Endothelial cell of umbilical vein (primary cell): ENCODE data around the gene PRKCD. TPM values are rescaled to one million over a fixed set of nuclear protein-coding genes. Genes with fewer than 3 reads are reported as not detected.

Experiments
- BruUV-seq: library from RNA; stranded (reverse); fragments of 400-500 nt; replicated peaks from 2 replicates; lab custom pipeline; 2021; lab: Mats Ljungman, UMichigan
- CTCF ChIA-PET: fragments of 300-600, 350-600 bp; sonication (Branson Sonifier 250); formaldehyde crosslinking; loops from one replicate; lab custom pipeline; 2021; ENCODE audit warnings: antibody characterized with exemption, inconsistent platforms; lab: Charles Lee
- POLR2A ChIA-PET: fragments of 300-600, 350-600 bp; sonication (Branson Sonifier 250); formaldehyde crosslinking; loops from one replicate; lab custom pipeline; 2021; ENCODE audit warnings: antibody characterized with exemption, inconsistent platforms; lab: Charles Lee
- DNase-seq: peaks from one replicate; pipeline ENCODE4 v3.0.0-alpha.2; 2011; ENCODE audit warnings: low read depth, low spot score
- FAIRE-seq: peaks from 2 replicates; lab custom pipeline; 2011; peaks lifted over from hg19 to GRCh38; lab: Jason Lieb, UNC
- H2AFZ ChIP-seq: 2 replicates; pipeline ENCODE4 v1.6.0; 2012; ENCODE audit warnings: low read depth, low read length, control low read depth, inconsistent platforms
- H3K27ac ChIP-seq: 2 replicates; pipeline ENCODE4 v1.5.1; 2011; ENCODE audit warnings: low read depth, mild to moderate bottlenecking, control low read depth, low read length, moderate library complexity; ENCODE audit not compliant: insufficient read depth
- H3K27me3 ChIP-seq, 2 experiments: 2 replicates each; pipeline versions ENCODE4 v1.6.0 to v1.6.1; 2011; ENCODE audit warnings: low read length in 2 of 2, mixed read lengths in 1 of 2; ENCODE audit not compliant: control insufficient read depth in 2 of 2, insufficient read depth in 2 of 2
- H3K36me3 ChIP-seq, 2 experiments: 2 replicates in 1 of 2; 3 replicates in 1 of 2; pipeline ENCODE4 v1.5.1; 2011; ENCODE audit warnings: low read length in 2 of 2, mild to moderate bottlenecking in 1 of 2, moderate library complexity in 1 of 2; ENCODE audit not compliant: control insufficient read depth in 2 of 2, insufficient read depth in 2 of 2; ENCODE audit errors: extremely low read depth in 1 of 2
- H3K4me1 ChIP-seq: 3 replicates; pipeline ENCODE4 v1.5.1; 2011; ENCODE audit warnings: mild to moderate bottlenecking, low read length; ENCODE audit not compliant: control insufficient read depth, insufficient read depth; ENCODE audit errors: extremely low read depth
- H3K4me2 ChIP-seq: 2 replicates; pipeline ENCODE4 v1.6.1; 2011; ENCODE audit warnings: low read length, control low read depth, mixed read lengths; ENCODE audit not compliant: insufficient read depth
- H3K4me3 ChIP-seq, 3 experiments: fragments of 200-600 bp in 1 of 3; sonication (generic), shearing (Covaris generic) in 1 of 3; replicated peaks in 1 of 3; 2 replicates each; pipeline ENCODE4 v1.5.1; 2011 to 2016; ENCODE audit warnings: control low read depth in 3 of 3, low read length in 3 of 3, mild to moderate bottlenecking in 2 of 3, inconsistent platforms in 1 of 3, low read depth in 1 of 3, moderate library complexity in 1 of 3; ENCODE audit not compliant: insufficient read depth in 1 of 3
- H3K79me2 ChIP-seq: 2 replicates; pipeline ENCODE4 v1.6.0; 2012; ENCODE audit warnings: low read length, inconsistent platforms; ENCODE audit not compliant: control insufficient read depth, insufficient read depth
- H3K9ac ChIP-seq: replicated peaks from 2 replicates; pipeline ENCODE3; 2011; ENCODE audit warnings: low read length, control low read depth; ENCODE audit not compliant: insufficient read depth; ENCODE audit errors: extremely low read depth
- H3K9me1 ChIP-seq: replicated peaks from 3 replicates; pipeline ENCODE4 v1.6.0; 2011; ENCODE audit warnings: mild to moderate bottlenecking, low read length; ENCODE audit not compliant: control insufficient read depth, insufficient read depth; ENCODE audit errors: extremely low read depth
- H3K9me3 ChIP-seq: replicated peaks from 2 replicates; pipeline ENCODE4 v1.5.1; 2012; ENCODE audit warnings: low read length, inconsistent platforms; ENCODE audit not compliant: control insufficient read depth, insufficient read depth
- H4K20me1 ChIP-seq: replicated peaks from 2 replicates; pipeline ENCODE3; 2011; ENCODE audit warnings: mild to moderate bottlenecking, low read length; ENCODE audit not compliant: control insufficient read depth, insufficient read depth; ENCODE audit errors: extremely low read depth
- EZH2 ChIP-seq: IDR thresholded peaks from 2 replicates; pipeline ENCODE4 v1.6.1; 2012; ENCODE audit warnings: borderline replicate concordance, low read depth, mild to moderate bottlenecking, moderate library complexity, low read length, inconsistent platforms; ENCODE audit not compliant: severe bottlenecking
- FOS ChIP-seq: IDR thresholded peaks from 2 replicates; pipeline ENCODE4 v1.6.1; 2011; ENCODE audit warnings: mild to moderate bottlenecking, low read length, moderate library complexity, borderline replicate concordance; ENCODE audit not compliant: insufficient read depth
- GATA2 ChIP-seq: IDR thresholded peaks from 2 replicates; pipeline ENCODE4 v1.7.0; 2011; ENCODE audit warnings: low read depth, mild to moderate bottlenecking, moderate library complexity, mixed read lengths, low read length; ENCODE audit not compliant: insufficient read length, insufficient read depth
- JUN ChIP-seq: IDR thresholded peaks from 2 replicates; pipeline ENCODE4 v1.6.1; 2011; ENCODE audit warnings: borderline replicate concordance, low read depth; ENCODE audit not compliant: insufficient read length, insufficient read depth
- MYC ChIP-seq: IDR thresholded peaks from one replicate; pipeline ENCODE4 v1.6.1; 2011; ENCODE audit warnings: mild to moderate bottlenecking, low read depth, low read length
- POLR2A ChIP-seq: IDR thresholded peaks from 2 replicates; pipeline ENCODE4 v1.6.1; 2012; ENCODE audit warnings: low read depth, mild to moderate bottlenecking, control low read depth, low read length
- POLR2AphosphoS5 ChIP-seq: IDR thresholded peaks from 2 replicates; pipeline ENCODE4 v1.6.1; 2012; ENCODE audit warnings: low read depth, mild to moderate bottlenecking, control low read depth, low read length, moderate library complexity; ENCODE audit not compliant: insufficient read depth
- dilution Hi-C: fragments of 300-500 bp; cut with MboI; formaldehyde crosslinking; loops from one replicate; pipeline ENCODE4 v1.15.0; 2019; ENCODE audit warnings: low sequenced_read_pairs; ENCODE audit not compliant: extremely low pct_ligation_motif_present
- intact Hi-C: fragments of 100-400 bp; cut with micrococcal nuclease; formaldehyde crosslinking; loops from one replicate; pipeline ENCODE4 v1.10.0; 2022
- polyA plus RNA-seq, 4 experiments: library from polyadenylated mRNA; depleted of rRNA in 3 of 4; stranded (reverse) in 3 of 4; unstranded in 1 of 4; fragments of >200 nt; gene quantifications; 2 replicates each; pipeline versions ENCODE4 v1.2.1 to v1.2.3, GENCODE V29; 2011 to 2012; ENCODE audit warnings: missing spikeins in 1 of 4
- total RNA-seq: library from RNA; stranded (reverse); gene quantifications from 2 replicates; pipeline ENCODE4 v1.2.3, GENCODE V29; 2021
- TF ChIP-seq, protein P1 (sequence below), 2 donors: IDR thresholded peaks; 1 replicate in 1 of 2; 2 replicates in 1 of 2; pipeline ENCODE4 v1.5.1; 2011; ENCODE audit warnings: low read length in 2 of 2, mild to moderate bottlenecking in 2 of 2, moderate library complexity in 2 of 2, control low read depth in 1 of 2, inconsistent platforms in 1 of 2, low read depth in 1 of 2; ENCODE audit not compliant: insufficient read depth in 1 of 2; ENCODE audit errors: extremely low read depth in 1 of 2
- TF ChIP-seq, protein P2 (sequence below): IDR thresholded peaks from 2 replicates; pipeline ENCODE4 v1.6.1; 2011; ENCODE audit not compliant: insufficient read depth, insufficient read length

Gene PRKCD
- total and polyA plus RNA-seq, 2 donors (not counting 3 experiments of a cell fraction or from before 2014, with no cell fraction given): 15.5 to 19.0 TPM

DNA sequence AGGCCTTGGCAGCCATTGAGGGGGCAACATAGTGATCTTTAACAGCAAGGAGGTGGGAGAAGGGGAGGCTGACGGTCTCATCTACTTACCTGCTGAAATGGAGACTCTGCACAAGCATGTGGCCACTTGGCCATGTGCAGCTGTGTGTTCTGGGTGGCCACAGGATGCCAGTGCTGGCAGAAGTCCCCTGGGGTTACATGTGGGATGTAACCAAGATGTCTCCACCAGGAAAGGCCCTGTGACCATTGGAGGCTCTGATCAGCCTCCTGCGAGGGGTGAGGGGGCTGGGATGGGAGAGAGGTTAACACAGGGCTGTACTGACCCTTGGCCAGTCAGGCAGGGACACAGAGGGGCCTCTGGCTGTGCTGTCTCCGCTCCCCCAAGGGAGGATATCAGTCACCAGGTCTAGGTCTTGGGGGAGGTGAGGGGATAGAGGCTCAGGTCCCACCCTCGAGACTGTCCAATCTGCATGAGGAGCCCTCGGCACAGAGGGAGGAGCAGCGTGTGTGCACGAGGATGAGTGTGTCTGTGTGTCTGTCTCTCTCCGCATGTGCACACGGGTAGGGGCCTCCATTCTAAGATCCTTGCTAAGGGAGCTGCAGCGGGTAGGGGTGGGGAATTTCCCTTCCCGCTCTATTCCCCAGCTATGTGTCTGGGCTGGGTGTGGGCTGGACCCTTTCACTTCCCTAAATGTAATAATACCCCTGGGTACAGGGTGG, 19.5 kb downstream of the PRKCD start:
- Histone ChIP-seq H3K27ac (no peak overlapping the region), H3K27me3 (no peaks in the 10 kb centered on the region), H3K9ac (no peak overlapping the region), H3K9me3 (no peaks in the 10 kb centered on the region), H3K9me1 (no peaks in the 10 kb centered on the region), H3K36me3 (peaks cover 7 to 17% of the 10 kb centered on the region in 2 experiments), H4K20me1 (no peaks in the 10 kb centered on the region), H3K4me1 (no peaks in the 10 kb centered on the region), H3K4me2 (no peak overlapping the region), H3K79me2 (no peaks in the 10 kb centered on the region), H2AFZ (no peak overlapping the region), H3K4me3 (no peak overlapping the region)
- dilution Hi-C loops: no loop called here
- CTCF ChIA-PET: no interaction called here
- TF ChIP-seq POLR2A: no peak
- no peak for TF ChIP-seq JUN
- no peak for TF ChIP-seq GATA2
- no peak for TF ChIP-seq FOS
- TF ChIP-seq, protein P1, sequence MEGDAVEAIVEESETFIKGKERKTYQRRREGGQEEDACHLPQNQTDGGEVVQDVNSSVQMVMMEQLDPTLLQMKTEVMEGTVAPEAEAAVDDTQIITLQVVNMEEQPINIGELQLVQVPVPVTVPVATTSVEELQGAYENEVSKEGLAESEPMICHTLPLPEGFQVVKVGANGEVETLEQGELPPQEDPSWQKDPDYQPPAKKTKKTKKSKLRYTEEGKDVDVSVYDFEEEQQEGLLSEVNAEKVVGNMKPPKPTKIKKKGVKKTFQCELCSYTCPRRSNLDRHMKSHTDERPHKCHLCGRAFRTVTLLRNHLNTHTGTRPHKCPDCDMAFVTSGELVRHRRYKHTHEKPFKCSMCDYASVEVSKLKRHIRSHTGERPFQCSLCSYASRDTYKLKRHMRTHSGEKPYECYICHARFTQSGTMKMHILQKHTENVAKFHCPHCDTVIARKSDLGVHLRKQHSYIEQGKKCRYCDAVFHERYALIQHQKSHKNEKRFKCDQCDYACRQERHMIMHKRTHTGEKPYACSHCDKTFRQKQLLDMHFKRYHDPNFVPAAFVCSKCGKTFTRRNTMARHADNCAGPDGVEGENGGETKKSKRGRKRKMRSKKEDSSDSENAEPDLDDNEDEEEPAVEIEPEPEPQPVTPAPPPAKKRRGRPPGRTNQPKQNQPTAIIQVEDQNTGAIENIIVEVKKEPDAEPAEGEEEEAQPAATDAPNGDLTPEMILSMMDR (IDR thresholded peaks at IDR 0.05; ENCODE audit: extremely low read depth in 1 of 2, insufficient read depth in 1 of 2, low read depth in 1 of 2, low read length in 2 of 2): no peak
- no peak for TF ChIP-seq MYC
- TF ChIP-seq EZH2: no peak
- no peak for TF ChIP-seq POLR2AphosphoS5
- TF ChIP-seq, protein P2, sequence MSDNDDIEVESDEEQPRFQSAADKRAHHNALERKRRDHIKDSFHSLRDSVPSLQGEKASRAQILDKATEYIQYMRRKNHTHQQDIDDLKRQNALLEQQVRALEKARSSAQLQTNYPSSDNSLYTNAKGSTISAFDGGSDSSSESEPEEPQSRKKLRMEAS: no peak
- intact Hi-C loops: no loop called here
- FAIRE-seq (no peak), DNase-seq (no peak)
- POLR2A ChIA-PET: interaction anchor here (0.7 kb wide), 1 partner anchor 31 kb away, joined by 4 read pairs; no protein-coding TSS in a partner anchor
- no TSS peak for BruUV-seq
